Dedifferentiated amniotic fluid mesenchymal stem cell (primary cell): ENCODE data around the gene SETD1B.
"Not testable (repeated sequence)": the region's sequence is repeated elsewhere in the genome, so short reads cannot be mapped to it uniquely, and the experiment has no call there.

Experiments used
- DNase-seq: peaks from one replicate; pipeline ENCODE4 v3.0.0-alpha.2; 2016; ENCODE audit errors: extremely low spot score

SETD1B gene

DNA sequence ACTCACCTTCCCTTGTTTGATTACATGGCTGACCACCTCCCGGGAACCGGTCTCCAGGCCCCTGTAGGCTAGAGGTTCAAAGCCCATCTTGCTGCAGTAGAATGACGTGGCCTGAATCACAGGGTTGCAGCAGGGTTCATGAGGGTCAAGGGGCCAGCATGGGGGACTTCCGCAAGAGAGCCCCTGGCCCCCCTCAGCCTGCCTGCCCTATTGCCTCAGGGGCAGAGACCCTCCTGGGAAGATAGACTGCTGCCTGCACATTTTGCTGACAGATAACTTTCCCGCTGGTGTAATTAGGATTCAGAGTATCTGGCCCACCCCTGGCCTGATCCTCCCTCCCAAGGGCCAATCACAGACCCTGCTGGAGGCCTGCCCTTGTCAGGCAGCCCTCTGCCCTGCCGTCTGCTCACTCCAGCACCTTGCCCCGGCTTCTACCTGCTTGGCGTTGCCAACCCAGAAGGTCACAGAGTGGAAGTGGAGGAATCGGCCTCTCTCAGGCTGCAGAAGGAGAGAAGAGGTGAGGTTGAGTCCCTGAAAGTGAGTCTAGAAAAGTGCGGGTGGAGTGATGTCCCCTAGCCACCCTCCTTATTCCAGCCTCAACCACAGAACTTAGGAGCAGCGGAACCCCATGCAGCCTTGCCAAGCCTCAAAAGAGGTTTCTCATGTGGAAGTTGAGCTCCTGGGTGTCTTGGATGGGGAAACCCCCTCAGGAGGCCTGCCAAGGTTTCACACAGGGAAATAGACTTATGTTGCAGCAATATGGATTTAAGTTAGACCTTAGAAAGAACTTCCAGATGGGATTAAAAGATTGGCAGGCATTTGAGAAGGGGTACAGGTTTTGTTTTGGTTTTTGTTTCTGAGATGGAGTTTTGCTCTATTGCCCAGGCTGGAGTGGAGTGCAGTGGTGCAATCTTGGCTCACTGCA, 53.8 kb downstream of the SETD1B start:
- DNase-seq, result no peak

DNA sequence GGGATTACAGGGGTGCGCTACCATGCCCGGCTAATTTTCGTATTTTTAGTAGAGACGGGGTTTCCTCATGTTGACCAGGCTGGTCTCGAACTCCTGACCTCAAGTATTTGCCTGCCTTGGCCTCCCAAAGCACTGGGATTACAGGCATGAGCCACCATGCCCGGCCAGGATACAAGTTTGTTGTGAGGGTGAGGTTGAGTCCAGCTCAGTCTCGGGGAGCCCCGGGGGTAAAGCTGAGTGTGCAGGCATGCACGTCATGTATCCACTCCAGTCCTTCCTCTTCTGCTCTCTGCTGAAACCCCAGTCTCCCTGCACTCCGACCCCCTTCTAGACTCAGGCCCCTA, 54.5 kb downstream of the SETD1B start:
- DNase-seq, result no peak

DNA sequence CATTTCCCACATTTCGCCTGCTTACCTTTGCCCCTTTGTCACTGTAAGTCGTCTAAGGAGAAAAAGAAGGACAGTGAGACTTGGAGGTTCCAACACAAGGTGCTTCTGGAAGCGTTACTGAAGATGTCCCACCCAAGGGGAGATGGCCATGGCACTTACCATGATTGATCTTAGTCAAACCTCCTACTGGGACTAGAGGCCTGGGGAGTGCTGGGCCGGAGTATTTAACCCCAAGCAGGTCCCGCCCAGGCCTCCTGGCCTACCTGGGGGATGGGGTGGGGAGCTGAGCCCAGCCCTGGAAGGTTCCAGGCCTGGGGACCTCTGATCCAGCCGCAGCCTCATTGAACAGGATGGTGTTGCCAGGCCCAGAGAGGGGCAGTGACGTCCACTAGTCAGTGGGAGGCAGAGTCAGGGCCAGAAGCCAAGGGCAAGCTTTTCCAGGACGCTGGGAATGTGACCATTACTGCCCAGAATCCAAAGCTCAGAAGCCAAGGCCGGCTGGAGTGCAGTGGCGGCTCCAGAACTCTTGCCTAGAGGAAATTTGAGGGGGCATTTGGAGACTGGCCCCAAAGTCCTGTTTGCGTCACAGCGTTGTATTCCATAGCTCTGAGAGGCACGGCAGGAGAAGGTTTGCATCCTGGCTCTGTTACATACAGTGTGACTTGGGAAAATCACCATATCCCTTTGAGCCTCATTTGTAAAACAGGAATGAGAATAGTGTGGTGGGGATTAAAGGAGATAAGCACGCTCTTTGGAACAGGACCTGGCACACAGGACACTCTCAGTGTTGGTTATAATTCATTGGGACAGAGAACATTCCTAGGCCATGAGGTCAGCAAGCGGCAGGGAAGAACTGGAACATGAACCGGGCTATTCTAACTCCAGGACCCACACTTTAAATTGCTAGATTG, 55.1 kb downstream of the SETD1B start, which contains the start of gene HPD:
Gene HPD (minus strand): TSS at position 198 of the 911 bp plus-strand sequence. CDS start 36 bp downstream, at position 162.
- peak; percentile 58 for DNase-seq

DNA sequence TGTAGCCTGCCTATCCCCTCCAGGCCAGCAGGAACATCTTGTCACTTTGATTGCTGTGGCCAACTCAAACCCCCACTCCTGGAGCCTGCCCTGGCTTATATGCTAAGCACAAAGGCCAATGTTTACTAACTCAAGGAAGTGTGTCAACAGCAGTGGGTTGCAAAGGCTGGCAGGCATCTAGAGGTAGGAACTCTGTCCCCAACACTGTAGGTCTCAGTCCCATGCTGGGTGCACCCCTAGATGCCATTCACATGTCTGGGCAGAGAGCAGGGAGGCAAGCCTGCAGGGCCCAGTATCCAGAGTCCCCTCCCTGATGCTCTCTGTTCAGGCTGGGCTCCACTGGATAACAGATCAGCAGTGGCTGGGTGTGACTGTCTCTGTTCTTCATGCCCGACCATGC, 56.4 kb downstream of the SETD1B start:
- DNase-seq, result no peak

DNA sequence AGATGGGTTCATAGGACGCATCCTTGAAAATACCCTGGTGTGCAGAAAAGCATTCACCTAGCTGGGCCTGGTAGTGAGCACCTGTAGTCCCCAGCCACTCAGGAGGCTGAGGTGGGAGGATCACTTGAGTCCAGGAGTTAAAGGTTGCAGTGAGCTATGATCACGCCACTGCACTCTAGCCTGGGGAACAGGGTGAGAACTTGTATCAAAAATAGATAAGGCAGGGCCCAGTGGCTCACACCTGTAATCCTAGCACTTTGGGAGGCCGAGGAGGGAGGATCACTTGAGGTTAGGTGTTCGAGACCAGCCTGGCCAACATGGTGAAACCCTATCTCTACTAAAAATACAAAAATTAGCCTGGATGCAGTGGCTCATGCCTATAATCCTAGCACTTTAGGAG, 56.9 kb downstream of the SETD1B start:
- not testable (repeated sequence) for DNase-seq

DNA sequence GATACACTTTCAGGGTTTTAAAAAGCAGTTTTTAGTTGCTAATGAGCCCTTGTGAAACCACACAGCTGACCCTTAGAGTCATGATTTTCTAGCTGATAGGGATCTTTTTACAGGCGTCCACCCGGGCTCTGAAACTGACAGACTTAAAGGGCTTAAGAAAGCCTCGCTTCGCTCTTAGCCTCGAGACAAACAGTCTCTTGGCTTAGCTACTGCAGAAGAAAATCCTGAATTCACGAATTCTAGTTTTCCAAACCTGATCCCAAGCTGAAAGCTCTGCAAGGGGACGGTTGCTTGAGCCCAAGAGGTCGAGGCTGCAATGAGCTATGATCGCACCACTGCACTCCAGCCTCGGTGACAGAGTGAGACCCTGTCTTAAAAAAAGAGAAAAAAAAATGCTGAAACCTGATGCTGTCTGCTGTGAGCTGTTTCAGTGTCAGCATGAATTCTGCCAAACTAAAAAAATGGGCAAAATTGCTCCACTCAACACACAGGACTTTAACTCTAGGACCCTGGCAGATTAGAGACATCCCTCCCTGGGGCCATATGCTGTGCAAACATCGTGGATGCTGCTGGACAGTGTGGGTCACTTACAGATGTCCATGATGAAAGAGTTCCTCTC, 57.9 kb downstream of the SETD1B start:
- DNase-seq, result peak; percentile 16

DNA sequence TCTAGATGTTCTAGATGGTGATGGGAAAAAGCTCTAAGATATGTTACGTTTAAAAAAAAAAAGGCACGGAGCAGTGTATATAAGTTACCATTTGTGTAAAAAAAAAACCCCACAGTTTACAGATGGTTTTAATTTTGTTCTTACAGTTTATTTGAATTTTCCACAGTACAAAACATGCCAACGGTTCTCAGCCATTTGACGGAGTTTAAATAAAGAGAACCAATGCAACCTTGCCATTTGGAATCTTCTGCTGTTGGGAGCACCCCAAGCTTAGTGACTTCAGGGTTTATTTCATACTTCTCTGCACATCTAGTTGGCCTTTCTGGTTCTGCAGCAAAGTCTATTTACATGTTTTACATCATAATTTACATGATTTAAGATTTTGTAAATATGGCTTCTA, 62.5 kb downstream of the SETD1B start:
- DNase-seq, result no peak

DNA sequence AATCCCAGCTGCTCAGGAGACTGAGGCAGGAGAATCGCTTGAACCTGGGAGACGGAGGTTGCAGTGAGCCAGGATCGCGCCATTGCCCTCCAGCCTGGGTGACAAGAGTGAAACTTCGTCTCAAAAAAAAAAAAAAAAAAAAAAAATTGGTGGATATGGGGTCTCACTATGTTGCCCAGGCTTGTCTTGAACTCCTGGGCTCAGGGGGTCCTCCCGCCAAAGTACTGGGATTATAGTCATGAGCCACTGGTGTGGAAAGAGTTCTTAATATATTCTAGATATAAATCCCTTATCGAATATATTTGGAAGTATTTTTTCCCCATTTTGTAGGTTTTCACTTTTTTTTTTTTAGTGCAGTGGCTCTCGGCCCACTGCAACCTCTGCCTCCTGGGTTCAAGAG, 65.4 kb downstream of the SETD1B start:
- not testable (repeated sequence) for DNase-seq

DNA sequence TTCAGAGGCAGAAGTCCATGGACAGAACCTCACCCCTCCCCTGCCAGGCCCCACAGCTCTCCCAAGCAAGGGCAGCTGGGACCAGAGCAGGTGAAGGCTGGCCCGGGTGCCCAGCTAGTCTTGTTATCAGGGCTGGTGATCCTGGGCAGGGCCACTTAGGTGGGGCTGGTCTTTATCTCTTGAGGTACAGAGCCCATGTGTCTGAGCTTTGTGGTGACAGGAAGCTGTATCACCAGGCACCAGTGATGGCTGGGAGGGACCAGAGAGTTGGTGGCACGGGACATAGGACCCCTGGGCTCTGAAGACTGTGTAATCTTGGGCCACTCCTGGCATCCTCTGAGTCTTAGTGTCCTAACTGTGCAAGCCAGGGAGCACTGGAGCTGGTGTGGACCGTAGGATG, 67.7 kb downstream of the SETD1B start:
- DNase-seq, result no peak

DNA sequence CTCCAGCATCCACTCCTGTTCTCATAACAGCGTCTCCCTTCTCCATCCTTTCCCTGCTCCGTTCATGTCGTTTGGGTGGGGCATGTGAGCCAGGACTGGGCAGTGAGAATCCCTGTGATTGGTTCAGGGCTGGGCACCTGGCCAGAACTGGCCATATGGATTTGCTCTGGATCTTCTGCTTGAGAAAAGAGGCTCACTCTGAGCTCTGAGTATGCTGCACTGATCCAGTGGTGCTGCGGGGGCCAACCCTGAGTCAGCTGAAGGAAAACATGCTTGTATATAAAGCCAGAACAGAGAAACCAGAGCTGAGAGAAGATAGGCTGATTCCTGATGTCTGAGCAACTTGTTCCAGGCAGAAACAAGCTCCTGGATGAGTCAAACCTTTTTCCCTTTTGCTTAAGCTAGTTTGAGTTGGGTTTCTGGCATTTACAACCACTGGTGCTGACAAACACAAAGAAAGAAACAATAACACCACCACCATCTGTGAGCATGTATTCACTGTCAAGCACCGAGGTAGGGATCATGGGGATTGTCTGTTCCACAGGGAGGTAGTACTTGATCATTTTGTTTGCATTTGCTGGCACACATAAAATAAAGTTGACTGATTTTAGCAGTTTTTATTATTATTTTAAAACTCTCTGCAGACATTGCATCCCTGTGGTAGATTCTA, 68.9 kb downstream of the SETD1B start:
- DNase-seq, result peak; percentile 89

DNA sequence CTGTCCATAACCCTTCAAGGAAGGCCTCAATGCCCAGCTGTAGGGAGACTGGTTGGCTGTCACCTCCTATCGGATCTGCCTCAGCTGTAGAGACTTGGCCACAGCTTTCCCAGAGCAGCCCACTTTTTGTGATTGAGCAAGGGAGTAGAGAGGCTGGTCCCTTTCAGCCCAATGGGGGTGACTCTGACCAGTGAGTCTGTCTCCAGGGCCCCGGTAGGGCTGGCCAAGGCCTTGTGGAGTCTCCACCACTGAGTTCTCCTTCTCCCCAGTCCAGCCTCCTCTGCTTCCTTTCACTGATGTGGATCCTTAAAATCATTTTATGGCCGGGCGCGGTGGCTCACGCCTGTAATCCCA, 69.4 kb downstream of the SETD1B start:
- DNase-seq, result no peak

DNA sequence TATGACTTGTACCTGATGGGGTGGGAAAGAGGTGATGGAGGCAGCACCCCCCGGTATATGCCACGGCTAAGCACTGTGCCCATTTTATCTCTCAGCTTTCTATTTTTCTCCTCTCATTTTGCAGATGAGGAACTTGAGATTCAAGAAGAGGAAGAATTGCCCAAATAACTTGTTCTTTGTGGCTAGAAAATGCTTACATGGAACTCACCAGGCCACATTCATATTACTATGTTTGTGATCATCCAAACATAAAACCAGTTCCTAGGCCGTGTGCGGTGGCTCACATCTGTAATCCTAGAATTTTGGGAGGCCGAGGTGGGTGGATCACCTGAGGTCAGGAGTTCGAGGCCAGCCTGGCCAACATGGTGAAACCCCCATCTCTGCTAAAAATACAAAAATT, 70.3 kb downstream of the SETD1B start:
- DNase-seq, result no peak

DNA sequence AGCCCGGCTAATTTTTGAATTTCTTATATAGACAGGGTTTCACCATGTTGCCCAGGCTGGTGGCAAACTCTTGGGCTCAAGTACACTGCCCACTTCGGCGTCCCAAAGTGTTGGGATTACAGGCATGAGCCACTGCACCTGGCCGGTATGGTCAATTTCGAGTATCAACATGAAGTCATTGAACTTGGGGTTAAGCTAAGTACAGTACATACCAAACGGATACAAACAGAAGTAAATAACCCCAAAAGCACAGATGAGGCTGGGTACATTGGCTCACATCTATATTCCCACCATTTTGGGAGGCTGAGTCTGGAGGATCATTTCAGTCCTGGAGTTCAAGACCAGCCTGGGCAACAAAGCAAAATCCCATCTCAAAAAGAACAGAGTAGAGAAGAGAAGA, 71.8 kb downstream of the SETD1B start:
- no peak for DNase-seq

DNA sequence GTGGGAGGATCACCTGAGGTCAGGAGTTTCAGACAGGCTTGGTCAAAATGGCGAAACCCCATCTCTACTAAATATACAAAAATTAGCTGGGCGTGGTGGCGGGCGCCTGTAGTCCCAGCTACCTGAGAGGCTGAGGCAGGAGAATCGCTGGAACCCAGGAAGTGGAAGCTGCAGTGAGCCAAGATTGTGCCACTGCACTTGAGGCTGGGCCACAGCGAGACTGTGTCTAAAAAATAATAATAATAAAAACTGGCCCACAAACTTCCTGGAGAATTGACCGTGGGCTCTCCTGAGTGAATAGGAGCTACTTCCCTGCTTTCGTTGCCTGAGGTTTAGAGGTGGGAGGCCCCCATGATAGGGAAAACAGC, 72.3 kb downstream of the SETD1B start:
- not testable (repeated sequence) for DNase-seq
